ENCODE measurements around the gene LEF1.

Gene LEF1

DNA sequence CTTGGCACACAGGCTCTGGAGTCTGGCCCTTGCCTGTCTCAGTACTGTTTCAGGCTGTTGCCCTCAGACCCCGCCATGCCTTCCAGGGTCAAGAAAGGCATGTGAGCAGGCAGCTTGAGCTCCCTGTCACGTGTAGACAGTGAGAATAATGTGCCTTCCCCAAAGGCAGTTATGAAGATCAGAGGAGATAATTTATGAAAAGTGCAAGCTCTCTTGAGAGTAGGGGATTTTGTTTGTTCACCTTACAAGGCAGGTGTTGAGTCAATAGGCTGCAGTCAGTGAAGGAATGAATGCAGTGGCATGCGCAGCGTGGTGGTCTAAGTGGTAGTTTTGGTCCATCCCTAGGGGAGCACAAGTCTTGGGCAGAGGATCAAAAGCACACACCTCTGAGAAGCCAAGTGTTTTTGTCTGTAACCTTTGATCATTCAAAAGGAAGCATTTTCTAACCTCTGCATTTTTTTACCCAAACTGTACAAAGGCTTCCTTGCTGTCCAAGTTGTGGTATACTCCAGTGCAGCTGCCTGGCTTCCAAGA is 164.7 kb downstream of the LEF1 start:
- no peak for ATAC-seq
- TF ChIP-seq SNAI2 (CRISPR knock-in tag; IDR thresholded peaks at IDR 0.05): no peak
- no peak for TF ChIP-seq ZFP3 (CRISPR knock-in tag; IDR thresholded peaks at IDR 0.05)
- no peak for TF ChIP-seq PPARA (CRISPR knock-in tag; IDR thresholded peaks at IDR 0.05; ENCODE audit: borderline replicate concordance)
- no peak for TF ChIP-seq ZNF70 (CRISPR knock-in tag; IDR thresholded peaks at IDR 0.05)
- TF ChIP-seq, protein P1, sequence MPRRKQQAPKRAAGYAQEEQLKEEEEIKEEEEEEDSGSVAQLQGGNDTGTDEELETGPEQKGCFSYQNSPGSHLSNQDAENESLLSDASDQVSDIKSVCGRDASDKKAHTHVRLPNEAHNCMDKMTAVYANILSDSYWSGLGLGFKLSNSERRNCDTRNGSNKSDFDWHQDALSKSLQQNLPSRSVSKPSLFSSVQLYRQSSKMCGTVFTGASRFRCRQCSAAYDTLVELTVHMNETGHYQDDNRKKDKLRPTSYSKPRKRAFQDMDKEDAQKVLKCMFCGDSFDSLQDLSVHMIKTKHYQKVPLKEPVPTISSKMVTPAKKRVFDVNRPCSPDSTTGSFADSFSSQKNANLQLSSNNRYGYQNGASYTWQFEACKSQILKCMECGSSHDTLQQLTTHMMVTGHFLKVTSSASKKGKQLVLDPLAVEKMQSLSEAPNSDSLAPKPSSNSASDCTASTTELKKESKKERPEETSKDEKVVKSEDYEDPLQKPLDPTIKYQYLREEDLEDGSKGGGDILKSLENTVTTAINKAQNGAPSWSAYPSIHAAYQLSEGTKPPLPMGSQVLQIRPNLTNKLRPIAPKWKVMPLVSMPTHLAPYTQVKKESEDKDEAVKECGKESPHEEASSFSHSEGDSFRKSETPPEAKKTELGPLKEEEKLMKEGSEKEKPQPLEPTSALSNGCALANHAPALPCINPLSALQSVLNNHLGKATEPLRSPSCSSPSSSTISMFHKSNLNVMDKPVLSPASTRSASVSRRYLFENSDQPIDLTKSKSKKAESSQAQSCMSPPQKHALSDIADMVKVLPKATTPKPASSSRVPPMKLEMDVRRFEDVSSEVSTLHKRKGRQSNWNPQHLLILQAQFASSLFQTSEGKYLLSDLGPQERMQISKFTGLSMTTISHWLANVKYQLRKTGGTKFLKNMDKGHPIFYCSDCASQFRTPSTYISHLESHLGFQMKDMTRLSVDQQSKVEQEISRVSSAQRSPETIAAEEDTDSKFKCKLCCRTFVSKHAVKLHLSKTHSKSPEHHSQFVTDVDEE (CRISPR knock-in tag; IDR thresholded peaks at IDR 0.05): no peak
- no peak for TF ChIP-seq RARB (CRISPR knock-in tag; IDR thresholded peaks at IDR 0.05)
- TF ChIP-seq, protein P2, sequence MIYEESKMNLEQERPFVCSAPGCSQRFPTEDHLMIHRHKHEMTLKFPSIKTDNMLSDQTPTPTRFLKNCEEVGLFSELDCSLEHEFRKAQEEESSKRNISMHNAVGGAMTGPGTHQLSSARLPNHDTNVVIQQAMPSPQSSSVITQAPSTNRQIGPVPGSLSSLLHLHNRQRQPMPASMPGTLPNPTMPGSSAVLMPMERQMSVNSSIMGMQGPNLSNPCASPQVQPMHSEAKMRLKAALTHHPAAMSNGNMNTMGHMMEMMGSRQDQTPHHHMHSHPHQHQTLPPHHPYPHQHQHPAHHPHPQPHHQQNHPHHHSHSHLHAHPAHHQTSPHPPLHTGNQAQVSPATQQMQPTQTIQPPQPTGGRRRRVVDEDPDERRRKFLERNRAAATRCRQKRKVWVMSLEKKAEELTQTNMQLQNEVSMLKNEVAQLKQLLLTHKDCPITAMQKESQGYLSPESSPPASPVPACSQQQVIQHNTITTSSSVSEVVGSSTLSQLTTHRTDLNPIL (CRISPR knock-in tag; IDR thresholded peaks at IDR 0.05; ENCODE audit: low read depth): no peak
- TF ChIP-seq BACH2 (CRISPR knock-in tag; IDR thresholded peaks at IDR 0.05; ENCODE audit: borderline replicate concordance): no peak
- no peak for TF ChIP-seq ARNTL (CRISPR knock-in tag; IDR thresholded peaks at IDR 0.05; ENCODE audit: borderline replicate concordance, low read depth)
- TF ChIP-seq, protein P3, sequence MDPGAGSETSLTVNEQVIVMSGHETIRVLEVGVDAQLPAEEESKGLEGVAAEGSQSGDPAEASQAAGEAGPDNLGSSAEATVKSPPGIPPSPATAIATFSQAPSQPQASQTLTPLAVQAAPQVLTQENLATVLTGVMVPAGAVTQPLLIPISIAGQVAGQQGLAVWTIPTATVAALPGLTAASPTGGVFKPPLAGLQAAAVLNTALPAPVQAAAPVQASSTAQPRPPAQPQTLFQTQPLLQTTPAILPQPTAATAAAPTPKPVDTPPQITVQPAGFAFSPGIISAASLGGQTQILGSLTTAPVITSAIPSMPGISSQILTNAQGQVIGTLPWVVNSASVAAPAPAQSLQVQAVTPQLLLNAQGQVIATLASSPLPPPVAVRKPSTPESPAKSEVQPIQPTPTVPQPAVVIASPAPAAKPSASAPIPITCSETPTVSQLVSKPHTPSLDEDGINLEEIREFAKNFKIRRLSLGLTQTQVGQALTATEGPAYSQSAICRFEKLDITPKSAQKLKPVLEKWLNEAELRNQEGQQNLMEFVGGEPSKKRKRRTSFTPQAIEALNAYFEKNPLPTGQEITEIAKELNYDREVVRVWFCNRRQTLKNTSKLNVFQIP (CRISPR knock-in tag; IDR thresholded peaks at IDR 0.05; ENCODE audit: borderline replicate concordance, low read depth): no peak
- no peak for TF ChIP-seq ZNF8 (CRISPR knock-in tag; IDR thresholded peaks at IDR 0.05)
- TF ChIP-seq, protein P4, sequence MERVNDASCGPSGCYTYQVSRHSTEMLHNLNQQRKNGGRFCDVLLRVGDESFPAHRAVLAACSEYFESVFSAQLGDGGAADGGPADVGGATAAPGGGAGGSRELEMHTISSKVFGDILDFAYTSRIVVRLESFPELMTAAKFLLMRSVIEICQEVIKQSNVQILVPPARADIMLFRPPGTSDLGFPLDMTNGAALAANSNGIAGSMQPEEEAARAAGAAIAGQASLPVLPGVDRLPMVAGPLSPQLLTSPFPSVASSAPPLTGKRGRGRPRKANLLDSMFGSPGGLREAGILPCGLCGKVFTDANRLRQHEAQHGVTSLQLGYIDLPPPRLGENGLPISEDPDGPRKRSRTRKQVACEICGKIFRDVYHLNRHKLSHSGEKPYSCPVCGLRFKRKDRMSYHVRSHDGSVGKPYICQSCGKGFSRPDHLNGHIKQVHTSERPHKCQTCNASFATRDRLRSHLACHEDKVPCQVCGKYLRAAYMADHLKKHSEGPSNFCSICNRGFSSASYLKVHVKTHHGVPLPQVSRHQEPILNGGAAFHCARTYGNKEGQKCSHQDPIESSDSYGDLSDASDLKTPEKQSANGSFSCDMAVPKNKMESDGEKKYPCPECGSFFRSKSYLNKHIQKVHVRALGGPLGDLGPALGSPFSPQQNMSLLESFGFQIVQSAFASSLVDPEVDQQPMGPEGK (CRISPR knock-in tag; IDR thresholded peaks at IDR 0.05; ENCODE audit: borderline replicate concordance): no peak
- TF ChIP-seq TOX (CRISPR knock-in tag; IDR thresholded peaks at IDR 0.05; ENCODE audit: borderline replicate concordance): no peak
- TF ChIP-seq ZFP30 (CRISPR knock-in tag; IDR thresholded peaks at IDR 0.05): no peak

DNA sequence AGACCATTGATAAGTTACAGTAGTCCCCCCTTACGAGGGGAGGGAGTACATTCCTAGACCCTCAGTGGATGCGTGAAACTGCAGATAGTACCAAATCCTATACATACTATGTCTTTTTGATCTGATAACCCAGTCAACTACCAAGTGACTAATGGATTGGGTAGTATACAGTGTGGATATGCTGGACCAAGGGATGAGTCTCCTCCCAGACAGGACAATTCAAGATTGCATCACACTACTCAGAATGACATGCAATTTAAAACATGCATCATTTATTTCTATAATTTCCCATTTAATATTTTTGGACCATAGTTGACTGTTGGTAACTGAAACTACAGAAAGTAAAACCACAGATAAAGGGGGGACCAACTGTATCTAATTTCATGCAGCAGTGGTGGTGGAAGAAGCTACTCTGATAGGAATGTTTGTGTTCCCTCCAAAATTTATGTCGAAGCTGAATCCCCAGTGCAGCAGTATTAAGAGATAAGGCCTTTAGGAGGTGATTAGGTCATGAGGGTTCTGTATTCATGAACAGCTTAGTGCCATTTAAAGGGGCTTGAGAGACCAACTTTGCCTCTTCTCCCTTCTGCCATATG is 167.1 kb downstream of the LEF1 start:
- TF ChIP-seq ZNF8 (CRISPR knock-in tag; IDR thresholded peaks at IDR 0.05) (no peak), ZFP30 (CRISPR knock-in tag; IDR thresholded peaks at IDR 0.05) (no peak), RARB (CRISPR knock-in tag; IDR thresholded peaks at IDR 0.05) (no peak), ESRRG (CRISPR knock-in tag; IDR thresholded peaks at IDR 0.05) (no peak), ZC3H10 (CRISPR knock-in tag; IDR thresholded peaks at IDR 0.05) (no peak), ZFP3 (CRISPR knock-in tag; IDR thresholded peaks at IDR 0.05) (no peak), ARNTL (CRISPR knock-in tag; IDR thresholded peaks at IDR 0.05; ENCODE audit: borderline replicate concordance, low read depth) (no peak), TOX (CRISPR knock-in tag; IDR thresholded peaks at IDR 0.05; ENCODE audit: borderline replicate concordance) (no peak), OSR1 (CRISPR knock-in tag; IDR thresholded peaks at IDR 0.05) (no peak)
- TF ChIP-seq, protein P1 (CRISPR knock-in tag; IDR thresholded peaks at IDR 0.05): no peak
- TF ChIP-seq, protein P5, sequence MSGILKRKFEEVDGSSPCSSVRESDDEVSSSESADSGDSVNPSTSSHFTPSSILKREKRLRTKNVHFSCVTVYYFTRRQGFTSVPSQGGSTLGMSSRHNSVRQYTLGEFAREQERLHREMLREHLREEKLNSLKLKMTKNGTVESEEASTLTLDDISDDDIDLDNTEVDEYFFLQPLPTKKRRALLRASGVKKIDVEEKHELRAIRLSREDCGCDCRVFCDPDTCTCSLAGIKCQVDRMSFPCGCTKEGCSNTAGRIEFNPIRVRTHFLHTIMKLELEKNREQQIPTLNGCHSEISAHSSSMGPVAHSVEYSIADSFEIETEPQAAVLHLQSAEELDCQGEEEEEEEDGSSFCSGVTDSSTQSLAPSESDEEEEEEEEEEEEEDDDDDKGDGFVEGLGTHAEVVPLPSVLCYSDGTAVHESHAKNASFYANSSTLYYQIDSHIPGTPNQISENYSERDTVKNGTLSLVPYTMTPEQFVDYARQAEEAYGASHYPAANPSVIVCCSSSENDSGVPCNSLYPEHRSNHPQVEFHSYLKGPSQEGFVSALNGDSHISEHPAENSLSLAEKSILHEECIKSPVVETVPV (CRISPR knock-in tag; IDR thresholded peaks at IDR 0.05): no peak
- TF ChIP-seq, protein P3 (CRISPR knock-in tag; IDR thresholded peaks at IDR 0.05; ENCODE audit: borderline replicate concordance, low read depth): no peak
- no peak for ATAC-seq

Measured in SK-N-SH treated with all-trans-retinoic acid at 6 μM for 48 hours (cell line).